ENCODE results near the gene MMP27. TPM values are rescaled to one million over a fixed set of nuclear protein-coding genes. Genes with fewer than 3 reads are reported as not detected.

MMP27 gene
- not detected in 2 replicates for total RNA-seq (2022)
- not detected for Bru-seq, nascent RNA
- BruChase-seq, experiment 1, labeled RNA remaining after a 2-hour chase = not detected
- BruChase-seq, experiment 2, labeled RNA remaining after a 6-hour chase = not detected
- long read RNA-seq = 0 reads

GRCh38 chr11:102705626-102706025 is at the start of gene MMP27:
Gene MMP27, minus strand, starts transcription at chr11:102705769. Its CDS starts 55 bp downstream, at chr11:102705714.
- intact Hi-C loops (cut with micrococcal nuclease; ENCODE audit: unreplicated experiment) = no loop called here
- no peaks in the 10 kb centered on the region for H3K9me3 Mint-ChIP-seq (ENCODE audit: unreplicated experiment)
- H3K27me3 Mint-ChIP-seq (ENCODE audit: insufficient read depth, unreplicated experiment) = peaks cover 18% of the 10 kb centered on the region
- ChIA-PET POLR2A (no interaction called here), CTCF (interaction anchor here (0.6 kb wide), 1 partner anchor 213 kb away, joined by 3 read pairs; no protein-coding TSS in a partner anchor)
- Histone ChIP-seq H3K9me3 (no peaks in the 10 kb centered on the region), H3K27me3 (replicated peaks; ENCODE audit: control insufficient read depth, insufficient read depth, low read length) (no peaks in the 10 kb centered on the region), H3K36me3 (ENCODE audit: control insufficient read depth, insufficient read depth, low read length) (no peaks in the 10 kb centered on the region), H3K4me1 (no peaks in the 10 kb centered on the region), H3K4me3 (ENCODE audit: low read depth, low read length) (no peak within 1 kb of the TSS)
- no TSS peak for BruUV-seq (replicated peaks)
- DNase-seq = no peak
- TF ChIP-seq CTCF (IDR thresholded peaks at IDR 0.05; ENCODE audit: insufficient read depth in 1 of 2, low read depth in 1 of 2, low read length in 1 of 2, severe bottlenecking in 1 of 2, unreplicated experiment in 1 of 2) = no peak
- no peaks in the 10 kb centered on the region for H3K4me1 Mint-ChIP-seq (ENCODE audit: low read depth, unreplicated experiment)
- H3K4me3 Mint-ChIP-seq (ENCODE audit: unreplicated experiment) = no peak within 1 kb of the TSS
- no peak within 1 kb of the TSS for H3K27ac Mint-ChIP-seq (ENCODE audit: unreplicated experiment)
- H3K36me3 Mint-ChIP-seq (ENCODE audit: insufficient read depth, unreplicated experiment) = no peaks in the 10 kb centered on the region

GRCh38 chr11:102753267-102753666 is 47.7 kb upstream of the MMP27 start:
- no peak for DNase-seq
- BruUV-seq (replicated peaks) = no TSS peak
- H3K36me3 Mint-ChIP-seq (ENCODE audit: insufficient read depth, unreplicated experiment) = peaks cover 4% of the 10 kb centered on the region
- H3K4me3 ChIP-seq (ENCODE audit: low read depth, low read length) = no peak overlapping the region
- no peaks in the 10 kb centered on the region for H3K9me3 ChIP-seq
- H3K27me3 ChIP-seq (replicated peaks; ENCODE audit: control insufficient read depth, insufficient read depth, low read length) = no peaks in the 10 kb centered on the region
- no peak for TF ChIP-seq CTCF (IDR thresholded peaks at IDR 0.05; ENCODE audit: insufficient read depth in 1 of 2, low read depth in 1 of 2, low read length in 1 of 2, severe bottlenecking in 1 of 2, unreplicated experiment in 1 of 2)
- H3K27me3 Mint-ChIP-seq (ENCODE audit: insufficient read depth, unreplicated experiment) = no peaks in the 10 kb centered on the region
- H3K9me3 Mint-ChIP-seq (ENCODE audit: unreplicated experiment) = peaks cover 18% of the 10 kb centered on the region
- peaks cover 13% of the 10 kb centered on the region for H3K4me1 Mint-ChIP-seq (ENCODE audit: low read depth, unreplicated experiment)
- ChIA-PET CTCF (no interaction called here), POLR2A (no interaction called here)
- no peak overlapping the region for H3K4me3 Mint-ChIP-seq (ENCODE audit: unreplicated experiment)
- no peaks in the 10 kb centered on the region for H3K36me3 ChIP-seq (ENCODE audit: control insufficient read depth, insufficient read depth, low read length)
- no peak overlapping the region for H3K27ac Mint-ChIP-seq (ENCODE audit: unreplicated experiment)
- peaks cover 6% of the 10 kb centered on the region for H3K4me1 ChIP-seq
- intact Hi-C loops (cut with micrococcal nuclease; ENCODE audit: unreplicated experiment) = no loop called here

- DNase-seq = no peak
- intact Hi-C loops (cut with micrococcal nuclease; ENCODE audit: unreplicated experiment) = no loop called here
- Histone ChIP-seq H3K4me3 (ENCODE audit: low read depth, low read length) (no peak overlapping the region), H3K36me3 (ENCODE audit: control insufficient read depth, insufficient read depth, low read length) (no peaks in the 10 kb centered on the region), H3K9me3 (no peaks in the 10 kb centered on the region), H3K27me3 (replicated peaks; ENCODE audit: control insufficient read depth, insufficient read depth, low read length) (no peaks in the 10 kb centered on the region), H3K4me1 (no peaks in the 10 kb centered on the region)
- H3K4me3 Mint-ChIP-seq (ENCODE audit: unreplicated experiment) = no peak overlapping the region
- no peak for TF ChIP-seq CTCF (IDR thresholded peaks at IDR 0.05; ENCODE audit: insufficient read depth in 1 of 2, low read depth in 1 of 2, low read length in 1 of 2, severe bottlenecking in 1 of 2, unreplicated experiment in 1 of 2)
- peaks cover 25% of the 10 kb centered on the region for H3K9me3 Mint-ChIP-seq (ENCODE audit: unreplicated experiment)
- CTCF ChIA-PET = no interaction called here
- no TSS peak for BruUV-seq (replicated peaks)
- POLR2A ChIA-PET = no interaction called here
- peaks cover 10% of the 10 kb centered on the region for H3K36me3 Mint-ChIP-seq (ENCODE audit: insufficient read depth, unreplicated experiment)
- peaks cover 8% of the 10 kb centered on the region for H3K4me1 Mint-ChIP-seq (ENCODE audit: low read depth, unreplicated experiment)
- no peaks in the 10 kb centered on the region for H3K27me3 Mint-ChIP-seq (ENCODE audit: insufficient read depth, unreplicated experiment)
- no peak overlapping the region for H3K27ac Mint-ChIP-seq (ENCODE audit: unreplicated experiment)
These were observed 46.1 kb upstream of the MMP27 start for GRCh38 chr11:102751673-102752072.
